Measurements from ENCODE around the gene HMGXB4.
A peak's percentile ranks its signal among the peaks of the same experiment; 100 is the strongest.

The HMGXB4 gene

DNA sequence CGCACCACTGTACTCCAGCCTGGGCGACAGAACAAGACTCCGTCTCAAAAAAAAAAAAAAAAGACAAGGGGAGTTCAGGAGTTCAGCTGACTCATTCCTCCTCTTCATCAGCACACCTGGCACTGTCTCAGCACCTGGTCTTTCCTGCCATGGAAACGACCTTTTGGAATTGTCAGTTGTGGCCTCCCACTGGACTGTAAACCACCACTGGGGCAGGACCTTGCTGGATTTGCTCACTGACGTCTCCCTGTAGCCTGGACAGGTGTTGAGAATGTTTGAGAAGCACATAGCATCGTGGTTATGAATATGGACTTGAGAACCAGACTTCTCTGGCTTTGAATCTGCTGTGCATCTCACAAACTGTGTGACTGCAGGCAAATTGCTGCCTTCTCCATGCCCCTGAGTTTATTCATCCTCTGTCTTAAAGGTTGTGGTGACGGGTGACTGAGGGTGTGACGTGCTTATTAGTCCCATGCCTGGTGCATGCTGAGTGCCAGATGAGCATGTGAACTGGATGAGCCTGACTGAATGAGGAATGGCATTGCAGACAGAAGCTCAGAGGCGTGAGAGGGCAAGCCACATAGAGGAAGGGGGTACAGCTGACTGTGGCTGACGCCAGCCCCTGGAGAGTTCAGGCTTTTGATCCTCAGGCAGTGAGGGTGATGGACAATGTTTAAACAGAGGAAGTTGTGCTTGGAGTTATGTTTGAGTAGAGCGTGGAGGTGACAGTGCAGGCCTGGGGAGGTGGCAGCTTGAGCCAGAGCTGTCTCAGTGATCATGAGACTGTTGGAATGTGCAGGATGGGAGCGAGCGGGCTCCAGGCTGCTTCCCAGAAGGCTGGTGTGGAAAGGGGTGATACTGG lies 55.1 kb downstream of the HMGXB4 start:
- DNase-seq = no peak

- DNase-seq = peak; percentile 14
Measured at GRCh38 chr22:35313311-35314121, 56.2 kb downstream of the HMGXB4 start.

DNA sequence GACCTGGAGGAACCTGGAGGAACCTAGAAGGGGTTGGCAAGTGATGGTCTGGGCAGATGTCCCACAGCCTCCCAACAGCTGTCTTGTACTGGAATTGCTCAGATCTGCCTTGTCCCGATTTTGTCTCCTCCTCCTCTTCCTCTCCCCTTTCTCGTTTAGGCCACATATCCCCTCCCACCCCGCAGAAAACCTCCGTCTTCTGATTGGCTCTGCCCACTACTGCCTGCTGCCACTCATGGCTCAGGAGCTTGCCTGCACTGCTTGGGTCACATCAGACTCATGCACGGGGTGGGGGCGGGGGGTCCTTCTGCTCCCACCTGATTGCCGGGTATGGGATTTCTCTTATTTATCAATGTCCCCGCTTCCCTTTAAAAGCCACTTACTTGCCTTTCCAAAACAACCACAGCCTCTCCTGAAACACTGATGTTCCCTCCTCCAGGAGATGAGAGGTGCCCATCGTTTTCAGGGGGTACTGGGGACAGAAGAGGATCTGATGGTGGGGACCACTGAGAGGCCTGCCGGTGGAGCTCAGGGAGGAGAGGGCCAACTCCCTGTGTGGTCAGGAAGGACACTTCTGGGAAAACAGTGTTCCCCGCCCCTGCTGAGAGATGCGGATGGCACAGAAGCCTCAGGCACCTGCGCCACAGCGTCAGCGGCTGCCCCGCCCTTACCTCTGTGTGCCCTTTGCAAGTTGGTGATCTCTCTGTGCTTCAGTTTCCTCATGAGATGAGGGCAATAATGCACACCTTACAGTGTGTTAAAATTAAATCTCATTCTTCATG lies 57.1 kb downstream of the HMGXB4 start:
- DNase-seq = no peak

- DNase-seq = no peak
Measured at GRCh38 chr22:35315141-35315854, 58.0 kb downstream of the HMGXB4 start.

DNA sequence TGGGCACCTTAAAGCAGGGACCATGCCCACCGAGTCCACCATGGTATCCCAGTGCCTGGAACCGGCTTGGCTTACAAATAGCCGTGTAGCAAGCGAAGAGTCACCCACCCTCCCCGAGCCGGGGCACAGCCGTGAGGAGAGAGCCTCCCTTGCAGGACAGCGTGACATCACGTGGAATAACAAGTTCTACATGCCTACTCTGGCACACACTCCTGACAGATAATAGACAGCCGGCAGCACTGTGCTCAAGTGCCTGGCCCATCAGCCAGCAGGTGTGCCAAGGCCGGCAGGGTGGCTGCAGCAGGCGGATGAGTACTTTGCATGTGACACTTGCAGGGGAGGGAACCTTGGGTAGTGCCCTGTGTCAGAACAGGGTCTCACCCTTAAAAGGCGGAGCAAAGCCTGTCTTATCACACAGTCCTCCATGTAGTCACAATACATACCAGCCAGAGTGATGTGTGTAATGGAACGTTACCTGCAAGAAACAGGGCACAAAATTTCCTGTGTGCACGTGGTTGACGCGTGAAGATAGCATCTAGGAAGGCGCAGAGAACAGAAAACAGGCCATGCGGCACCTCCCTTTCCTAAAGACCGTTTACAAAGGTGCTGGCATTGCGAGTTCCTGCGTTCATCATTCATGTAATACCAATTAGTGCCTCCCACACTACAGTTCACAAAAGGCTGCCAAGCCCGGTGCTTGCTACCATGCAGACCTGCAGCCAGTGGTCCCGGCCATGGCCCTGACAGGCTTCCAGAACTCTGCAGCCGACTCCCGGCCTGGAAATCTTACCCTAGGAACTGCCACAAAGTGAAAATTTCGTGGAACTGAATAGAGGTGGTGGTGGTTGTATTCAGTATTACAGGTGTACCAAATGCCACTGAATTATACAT lies 58.8 kb downstream of the HMGXB4 start:
- DNase-seq = peak; percentile 4

- no peak for DNase-seq
Measured at GRCh38 chr22:35316751-35317150, 59.5 kb downstream of the HMGXB4 start.

DNA sequence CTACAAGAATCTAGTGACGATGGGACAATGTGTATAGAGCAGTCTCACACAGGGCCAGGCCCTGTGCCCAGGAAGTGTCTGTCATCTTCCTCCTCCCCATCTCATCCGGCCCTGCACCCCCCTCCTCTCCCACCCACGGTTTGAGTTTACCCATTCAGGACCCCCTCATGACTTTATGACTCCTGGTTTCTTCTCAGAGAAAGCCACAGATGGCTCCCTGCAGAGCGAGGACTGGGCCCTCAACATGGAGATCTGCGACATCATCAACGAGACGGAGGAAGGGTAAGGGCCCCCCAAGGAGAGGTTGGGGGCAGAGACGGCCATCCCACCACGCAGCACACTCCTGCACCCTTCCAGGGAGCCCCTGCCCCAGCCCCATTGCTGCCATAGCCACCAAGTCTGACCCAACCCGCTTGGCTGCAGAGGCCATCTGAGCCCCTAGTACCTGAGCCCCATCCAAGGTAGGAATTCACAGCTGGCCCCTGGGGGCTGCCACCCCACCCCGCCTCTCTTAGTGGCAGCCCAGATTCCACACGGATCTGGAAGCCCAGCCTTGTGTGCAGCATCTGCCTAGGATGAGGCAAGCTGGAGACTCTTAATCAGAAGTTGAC lies 60.5 kb downstream of the HMGXB4 start:
- DNase-seq = no peak

GRCh38 chr22:35318346-35319215 lies 61.3 kb downstream of the HMGXB4 start:
- DNase-seq = no peak

- no peak for DNase-seq
Measured at GRCh38 chr22:35319244-35319985, 62.1 kb downstream of the HMGXB4 start.

GRCh38 chr22:35322126-35322525 lies 64.8 kb downstream of the HMGXB4 start:
- DNase-seq = no peak

DNA sequence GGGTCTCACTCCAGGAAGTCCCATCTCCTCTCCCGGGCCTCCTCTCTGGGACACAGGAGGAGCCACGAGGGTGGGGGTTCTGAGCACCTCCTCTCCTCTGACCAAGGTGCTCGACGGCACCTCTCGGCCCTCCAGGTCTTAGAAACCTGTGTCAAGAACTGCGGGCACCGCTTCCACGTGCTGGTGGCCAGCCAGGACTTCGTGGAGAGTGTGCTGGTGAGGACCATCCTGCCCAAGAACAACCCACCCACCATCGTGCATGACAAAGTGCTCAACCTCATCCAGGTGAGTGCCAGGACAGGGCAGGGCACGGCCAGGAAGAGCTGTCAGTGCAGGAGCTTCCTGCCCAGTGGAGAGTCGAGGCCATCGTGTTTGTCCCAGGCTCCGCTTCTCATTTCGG lies 65.6 kb downstream of the HMGXB4 start:
- DNase-seq = no peak

DNA sequence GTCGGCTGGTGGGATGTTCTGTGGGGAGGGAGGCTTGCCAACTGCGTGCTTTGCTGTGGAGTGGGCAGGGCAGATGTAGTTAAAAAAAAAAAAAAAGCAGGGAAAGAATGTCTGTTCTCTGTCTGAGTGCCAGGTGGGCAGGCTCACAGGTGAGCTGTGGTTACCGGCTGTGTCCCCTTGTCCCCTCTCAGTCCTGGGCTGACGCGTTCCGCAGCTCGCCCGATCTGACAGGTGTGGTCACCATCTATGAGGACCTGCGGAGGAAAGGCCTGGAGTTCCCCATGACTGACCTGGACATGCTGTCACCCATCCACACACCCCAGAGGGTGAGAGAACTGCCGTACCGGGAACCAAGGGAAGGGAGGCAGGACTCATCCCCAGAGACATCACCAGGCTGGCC lies 66.0 kb downstream of the HMGXB4 start:
- no peak for DNase-seq

GRCh38 chr22:35324067-35324466 lies 66.8 kb downstream of the HMGXB4 start:
- DNase-seq = no peak

GRCh38 chr22:35324762-35325161 lies 67.5 kb downstream of the HMGXB4 start:
- DNase-seq = no peak

DNA sequence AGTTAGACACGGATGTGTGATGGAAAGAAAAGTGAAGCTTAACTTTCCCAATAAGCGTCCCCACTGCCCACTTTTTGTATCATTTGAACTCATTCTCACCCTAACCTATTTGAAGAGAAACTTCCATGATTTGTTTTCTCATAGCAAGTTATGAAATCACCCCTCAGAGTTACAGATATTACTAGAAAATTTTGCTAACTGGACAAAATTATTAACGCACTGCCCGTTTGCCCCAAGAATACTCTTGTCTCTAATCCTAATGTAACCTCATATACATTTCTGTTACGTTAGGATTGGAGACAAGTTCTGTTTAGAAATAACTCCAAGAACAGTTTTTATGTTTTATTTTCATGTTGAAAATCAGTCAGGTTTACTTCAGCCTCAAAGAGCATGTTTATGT lies 67.9 kb downstream of the HMGXB4 start:
- DNase-seq = no peak

DNA sequence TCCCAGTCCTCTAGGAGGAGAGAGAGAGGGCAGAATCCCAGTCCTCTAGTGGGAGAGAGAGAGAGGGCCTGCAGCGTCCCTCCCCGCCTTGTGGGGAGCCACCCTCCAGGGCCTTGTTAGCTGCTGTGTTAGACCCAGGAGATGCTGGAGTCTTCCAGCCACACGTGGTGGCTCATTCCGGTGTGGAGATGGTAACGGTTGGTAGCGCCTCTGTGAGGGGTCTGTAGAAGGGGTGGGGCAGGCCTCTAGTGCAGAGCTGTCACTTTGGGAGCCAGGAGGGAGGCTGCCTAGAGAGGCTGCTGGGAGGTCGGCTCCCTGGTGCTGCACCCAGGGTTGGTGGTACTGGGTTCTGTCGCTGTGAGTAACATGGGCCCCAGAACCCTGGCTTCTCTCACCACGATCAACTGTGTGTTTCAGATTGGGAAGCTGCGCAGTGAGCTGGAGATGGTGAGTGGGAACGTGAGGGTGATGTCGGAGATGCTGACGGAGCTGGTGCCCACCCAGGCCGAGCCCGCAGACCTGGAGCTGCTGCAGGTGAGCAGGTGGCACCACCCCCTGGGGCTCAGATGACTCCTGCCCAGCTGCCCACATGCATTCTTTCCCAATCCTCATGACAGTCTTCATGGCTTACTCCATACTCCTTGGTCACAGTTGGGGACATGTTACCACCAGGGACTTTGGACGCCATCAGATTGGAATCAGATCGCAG lies 69.7 kb downstream of the HMGXB4 start:
- DNase-seq = no peak

DNA sequence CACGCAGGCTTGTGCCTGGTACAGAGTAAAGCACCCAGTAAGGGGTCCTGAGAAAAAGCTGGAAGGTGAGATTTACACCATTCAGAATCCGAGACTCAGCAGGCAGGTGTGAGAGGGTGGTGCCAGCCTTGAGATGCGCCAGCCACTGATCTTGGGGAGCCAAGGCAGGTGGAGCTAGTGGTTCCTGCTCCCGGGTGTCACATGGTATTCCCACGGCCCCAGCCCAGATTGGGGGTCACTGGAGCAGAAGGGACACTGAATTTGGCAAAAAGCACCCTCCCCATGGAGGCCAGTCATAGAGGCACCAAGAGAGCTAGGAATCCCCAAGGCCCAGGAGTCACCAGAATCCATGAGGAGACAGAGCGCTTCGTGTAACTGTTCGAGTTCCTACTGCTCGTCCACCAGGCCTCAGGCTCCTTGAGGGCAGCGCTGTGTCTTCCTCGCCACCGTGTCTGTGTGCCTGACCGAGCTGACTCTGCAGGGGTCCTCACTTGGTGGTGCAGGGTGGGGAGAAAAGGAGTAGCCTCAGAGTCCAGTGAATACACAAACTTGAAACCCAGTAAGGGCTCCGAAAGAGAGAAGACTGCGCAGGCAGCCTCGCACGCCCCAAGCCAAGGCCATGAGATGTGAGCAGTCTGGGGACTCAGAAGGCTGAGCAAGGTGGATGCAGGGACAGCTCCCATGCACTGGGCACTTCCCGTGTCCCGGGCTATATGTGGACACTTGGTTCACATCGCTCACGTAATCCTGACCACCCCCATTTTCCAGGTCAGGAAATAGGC lies 70.6 kb downstream of the HMGXB4 start:
- no peak for DNase-seq

DNA sequence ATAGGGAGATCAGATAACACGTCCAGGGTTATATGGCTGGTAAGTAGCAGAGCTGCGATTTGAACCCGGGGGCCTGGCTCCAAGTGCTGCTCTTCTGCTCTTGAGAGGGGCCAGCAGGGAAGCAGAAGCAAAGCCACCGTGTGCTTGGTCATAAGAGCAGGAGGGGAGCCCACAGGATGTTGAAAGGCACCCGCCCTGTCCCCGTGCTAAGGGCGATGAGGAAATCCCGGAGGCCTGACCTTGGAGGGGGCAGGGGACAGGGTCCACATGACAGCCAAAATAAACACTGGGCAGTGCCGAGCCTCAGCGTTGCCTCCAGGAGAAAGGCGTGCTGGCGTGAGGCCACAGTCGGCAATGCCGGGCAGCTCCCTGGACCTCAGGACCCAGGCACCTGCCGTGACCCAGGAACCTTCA lies 71.2 kb downstream of the HMGXB4 start:
- no peak for DNase-seq

Data from CD4-positive, alpha-beta T cell treated with Interleukin-6 for 4 hours (primary cell).